G401 (cell line): ENCODE results near the gene HOXD12. TPM values are rescaled to one million over a fixed set of nuclear protein-coding genes. Genes with fewer than 3 reads are reported as not detected.
A peak's percentile ranks its signal among the peaks of the same experiment; 100 is the strongest.

Experiments used
- DNase-seq: peaks from one replicate; pipeline ENCODE4 v3.0.0-alpha.2; 2015; ENCODE audit warnings: low spot score
- in situ Hi-C: cut with HindIII; loops from 2 replicates; pipeline ENCODE4 v1.10.0; 2016; ENCODE audit warnings: low sequenced_read_pairs, mixed read lengths
- total RNA-seq: library from RNA; depleted of rRNA; stranded (reverse); fragments of >200 nt; shearing (Covaris generic); gene quantifications from 2 replicates; pipeline ENCODE4 v1.2.3, GENCODE V29; 2014

HOXD12 gene
- total RNA-seq, 1 experiment from 2014 or later: not detected

DNA sequence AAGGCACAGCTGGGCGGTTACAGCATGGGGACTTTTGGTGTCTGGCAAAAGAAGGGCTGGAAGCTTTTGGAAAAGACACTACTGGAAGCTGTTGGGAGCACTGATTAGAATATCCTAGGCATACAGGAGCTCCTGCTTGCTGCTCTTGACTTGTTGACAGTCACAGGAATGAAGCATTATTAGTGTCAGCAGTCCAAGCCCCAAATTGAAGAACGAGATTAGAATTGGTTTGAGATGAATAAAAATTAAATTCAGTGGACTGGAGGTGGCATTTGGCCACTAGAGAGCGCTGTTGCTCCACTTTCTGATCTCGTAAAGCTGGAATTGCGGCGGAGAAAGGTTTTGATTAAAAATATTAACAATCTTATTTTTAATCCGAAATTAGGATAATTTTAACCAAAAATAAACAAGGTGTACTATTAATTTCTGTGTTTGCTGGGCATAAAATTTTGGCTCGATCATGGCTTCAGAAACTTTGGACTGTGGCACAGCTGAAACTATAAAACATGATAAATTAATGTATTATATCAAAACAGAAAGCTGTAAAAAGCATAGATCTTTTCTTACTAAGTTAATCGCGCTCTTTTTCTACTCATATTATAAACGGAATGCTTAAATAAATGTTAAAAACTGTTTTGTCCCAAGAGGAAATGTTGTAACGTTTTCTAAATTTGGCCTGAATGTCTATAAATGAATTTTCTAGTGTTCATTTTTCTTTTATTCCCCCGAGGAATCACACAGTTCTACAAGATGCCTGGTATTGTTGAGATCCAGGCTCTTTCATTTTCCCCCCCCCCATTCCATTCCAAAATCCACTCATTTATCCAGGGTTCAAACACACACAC is 27.6 kb downstream of the HOXD12 start:
- in situ Hi-C loops: no loop called here
- peak; percentile 66 for DNase-seq

DNA sequence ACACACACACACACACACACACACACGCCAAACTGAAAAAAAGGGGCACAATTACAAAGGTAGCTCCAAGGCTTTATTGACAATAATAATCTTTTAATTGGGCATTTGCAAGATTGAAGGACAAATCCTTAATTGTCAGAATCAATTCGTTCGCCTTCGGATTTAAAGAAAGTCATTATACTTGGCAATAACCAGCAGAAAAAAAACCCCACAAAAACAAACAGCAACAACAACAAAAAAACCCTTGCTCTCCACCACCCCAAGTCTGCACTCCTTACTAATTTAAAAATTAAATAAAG is 28.1 kb downstream of the HOXD12 start:
- DNase-seq: no peak
- in situ Hi-C loops: no loop called here

DNA sequence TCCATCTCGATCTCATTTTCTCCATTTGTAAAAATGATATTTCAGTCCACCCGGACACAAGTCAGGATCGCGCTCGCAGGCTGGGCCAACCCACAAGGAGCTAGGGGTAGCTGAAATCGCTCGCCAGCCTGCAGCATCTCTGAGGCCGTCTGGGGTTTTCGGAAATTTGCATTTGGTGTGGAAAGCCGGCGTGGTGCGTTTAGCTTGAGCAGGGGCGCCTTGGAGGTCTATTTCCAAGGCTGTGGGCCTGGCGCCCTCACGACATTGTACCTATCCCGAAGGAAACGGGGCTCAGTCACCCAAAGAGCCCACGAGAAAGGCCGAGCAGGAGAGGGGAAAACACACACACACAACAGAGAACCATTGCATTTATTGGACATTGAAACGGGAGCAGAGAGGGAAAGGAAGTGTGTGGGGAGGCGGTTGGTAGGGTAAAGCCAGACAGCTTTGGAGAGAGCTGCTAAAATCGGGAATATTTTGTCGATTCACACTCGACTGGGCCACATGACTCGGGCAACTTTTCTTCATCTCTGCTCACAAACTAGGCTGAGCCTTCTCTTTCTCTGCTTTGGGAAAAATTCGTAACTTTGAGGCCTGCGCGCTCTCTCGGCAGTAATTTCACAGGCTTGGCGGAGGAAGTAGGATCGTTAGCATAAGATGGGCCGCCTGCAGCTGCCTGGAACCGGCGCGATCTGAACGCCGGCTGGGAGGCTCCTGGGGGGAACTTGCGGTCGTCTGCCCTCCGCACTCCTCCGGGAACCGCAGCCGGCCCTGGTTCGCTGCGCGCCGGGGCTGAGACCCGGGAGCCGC is 28.8 kb downstream of the HOXD12 start:
- in situ Hi-C loops: no loop called here
- DNase-seq: no peak

DNA sequence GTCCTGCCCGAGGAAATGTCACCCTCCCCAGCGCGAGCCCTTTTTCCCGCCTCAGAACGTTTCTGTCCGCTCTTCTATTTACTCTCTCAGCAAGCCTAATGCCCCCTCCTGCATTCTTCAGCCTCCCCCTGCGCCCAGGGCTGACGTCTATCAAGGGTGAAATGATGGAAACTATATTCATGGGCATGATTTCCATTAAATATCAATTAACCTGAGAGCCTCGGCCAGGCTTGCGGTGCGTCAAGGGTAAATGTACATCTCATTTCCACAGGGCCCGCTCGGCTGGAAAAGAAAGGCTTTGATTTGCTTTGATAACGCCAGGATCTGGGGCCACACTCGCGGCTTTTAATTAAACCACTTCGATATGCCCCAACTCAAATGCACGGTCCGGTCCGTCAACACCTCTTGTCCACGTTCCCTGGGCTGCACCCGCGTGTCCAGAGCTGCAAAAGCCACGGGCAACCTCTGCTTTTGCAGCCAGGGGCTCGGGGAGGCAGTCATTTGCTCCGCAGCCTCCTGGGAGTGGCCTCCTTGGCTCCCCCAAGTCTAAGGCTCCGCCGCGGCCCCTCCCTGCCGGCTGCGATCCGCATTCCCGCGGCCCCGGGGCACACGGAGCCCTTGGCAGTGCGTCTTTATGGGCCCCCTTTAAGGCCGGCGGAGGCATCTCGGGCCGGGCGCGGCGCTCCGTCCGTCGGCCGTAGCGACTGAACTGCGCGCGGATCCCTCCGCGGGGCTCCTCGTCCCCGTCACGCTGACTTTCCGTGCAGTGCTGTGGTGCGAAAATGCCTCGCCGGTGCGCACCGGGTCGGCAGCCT is 29.6 kb downstream of the HOXD12 start, which contains the start of gene HOXD8:
TSS of gene HOXD8 (plus strand) at position 724 of the 815 bp plus-strand sequence. CDS start 662 bp downstream, outside the sequence.
- DNase-seq: no peak
- in situ Hi-C loops: no loop called here

DNA sequence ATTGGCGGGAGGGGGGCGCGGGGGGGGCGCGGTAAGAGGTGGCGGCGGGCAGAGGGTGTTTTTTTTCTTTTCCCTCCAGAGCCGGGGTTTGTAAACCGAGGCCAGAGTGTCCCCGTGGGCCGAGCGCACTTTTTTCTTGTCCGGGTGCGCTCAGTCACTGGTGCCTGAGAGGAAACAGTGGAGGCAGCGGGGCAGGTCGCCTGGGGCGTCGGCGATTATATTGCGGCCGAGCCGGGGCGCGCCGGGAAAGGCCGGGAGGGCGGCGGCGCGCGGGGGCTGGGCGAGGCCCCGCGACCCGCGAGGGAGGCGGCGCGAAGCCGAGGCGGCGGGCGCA is 30.2 kb downstream of the HOXD12 start:
- no peak for DNase-seq
- in situ Hi-C loops: no loop called here

DNA sequence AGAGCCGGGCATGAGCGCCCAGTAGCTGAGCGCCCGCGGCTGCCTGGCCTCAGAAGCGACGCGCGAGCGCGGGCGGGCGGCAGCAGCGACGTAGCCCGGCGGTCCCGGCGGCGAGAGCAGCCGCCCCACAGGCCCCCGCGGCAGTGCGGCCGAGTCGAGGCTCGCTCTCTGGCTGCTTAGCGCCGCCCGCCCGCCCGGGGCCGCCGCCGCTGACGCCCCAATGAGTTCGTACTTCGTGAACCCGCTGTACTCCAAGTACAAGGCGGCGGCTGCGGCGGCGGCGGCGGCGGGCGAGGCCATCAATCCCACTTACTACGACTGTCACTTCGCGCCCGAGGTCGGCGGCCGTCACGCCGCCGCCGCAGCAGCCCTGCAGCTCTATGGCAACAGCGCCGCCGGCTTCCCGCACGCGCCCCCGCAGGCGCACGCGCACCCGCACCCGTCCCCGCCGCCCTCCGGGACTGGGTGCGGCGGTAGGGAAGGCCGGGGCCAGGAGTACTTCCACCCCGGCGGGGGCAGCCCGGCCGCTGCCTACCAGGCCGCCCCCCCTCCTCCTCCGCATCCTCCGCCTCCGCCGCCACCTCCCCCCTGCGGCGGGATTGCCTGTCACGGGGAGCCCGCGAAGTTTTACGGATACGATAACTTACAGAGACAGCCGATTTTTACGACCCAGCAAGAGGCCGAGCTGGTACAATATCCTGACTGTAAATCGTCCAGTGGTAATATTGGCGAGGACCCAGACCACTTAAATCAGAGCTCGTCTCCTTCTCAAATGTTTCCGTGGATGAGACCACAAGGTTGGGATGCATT is 30.8 kb downstream of the HOXD12 start:
- no peak for DNase-seq
- in situ Hi-C loops: no loop called here

DNA sequence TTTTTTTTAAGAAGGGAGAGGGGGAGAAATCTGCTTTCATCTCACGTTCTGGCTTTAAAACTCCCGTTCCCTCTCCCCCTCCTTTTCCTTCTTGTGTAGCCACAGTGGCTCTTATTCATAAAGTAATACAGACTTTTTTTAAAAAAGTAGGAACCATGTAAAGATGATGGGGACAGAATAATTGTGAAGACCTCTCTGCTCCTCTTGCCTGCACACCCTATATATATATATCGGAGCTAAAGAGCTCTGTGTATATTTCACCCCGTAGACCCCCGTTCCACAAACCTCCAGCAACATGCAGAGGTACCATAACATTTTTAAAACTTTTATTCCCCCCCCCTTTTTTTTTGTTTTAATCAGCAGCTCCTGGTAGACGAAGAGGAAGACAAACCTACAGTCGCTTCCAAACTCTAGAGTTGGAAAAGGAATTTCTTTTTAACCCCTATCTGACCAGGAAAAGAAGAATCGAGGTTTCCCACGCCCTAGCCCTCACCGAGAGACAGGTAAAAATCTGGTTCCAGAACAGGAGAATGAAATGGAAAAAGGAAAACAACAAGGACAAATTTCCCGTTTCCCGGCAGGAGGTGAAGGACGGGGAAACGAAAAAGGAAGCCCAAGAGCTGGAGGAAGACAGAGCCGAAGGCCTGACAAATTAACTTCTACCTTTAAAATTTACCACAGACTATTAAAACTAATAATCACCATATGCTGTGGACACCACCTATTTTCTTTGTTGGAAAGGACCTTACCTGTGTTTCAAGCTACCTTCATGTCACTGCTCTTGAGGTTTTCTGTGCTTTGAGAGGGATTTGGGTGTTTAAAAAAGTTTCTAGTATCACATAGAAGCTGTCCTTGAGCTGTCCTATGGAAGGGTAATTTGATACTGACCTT is 31.6 kb downstream of the HOXD12 start:
- in situ Hi-C loops: no loop called here
- no peak for DNase-seq

DNA sequence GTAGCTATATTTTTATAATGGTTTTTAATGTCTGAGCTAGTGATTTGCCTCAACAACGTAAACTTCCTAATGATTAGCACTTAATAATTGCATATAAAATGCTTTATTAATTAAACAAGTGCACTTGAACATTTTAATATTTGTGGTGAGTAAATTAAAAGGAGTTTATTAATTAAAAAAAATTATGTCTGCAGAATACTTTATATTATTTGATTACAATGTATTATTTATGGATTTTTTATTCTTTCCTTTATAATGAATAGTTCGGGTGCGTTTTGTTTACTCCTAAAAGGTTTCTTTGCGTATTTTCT is 32.2 kb downstream of the HOXD12 start:
- in situ Hi-C loops: no loop called here
- no peak for DNase-seq

DNA sequence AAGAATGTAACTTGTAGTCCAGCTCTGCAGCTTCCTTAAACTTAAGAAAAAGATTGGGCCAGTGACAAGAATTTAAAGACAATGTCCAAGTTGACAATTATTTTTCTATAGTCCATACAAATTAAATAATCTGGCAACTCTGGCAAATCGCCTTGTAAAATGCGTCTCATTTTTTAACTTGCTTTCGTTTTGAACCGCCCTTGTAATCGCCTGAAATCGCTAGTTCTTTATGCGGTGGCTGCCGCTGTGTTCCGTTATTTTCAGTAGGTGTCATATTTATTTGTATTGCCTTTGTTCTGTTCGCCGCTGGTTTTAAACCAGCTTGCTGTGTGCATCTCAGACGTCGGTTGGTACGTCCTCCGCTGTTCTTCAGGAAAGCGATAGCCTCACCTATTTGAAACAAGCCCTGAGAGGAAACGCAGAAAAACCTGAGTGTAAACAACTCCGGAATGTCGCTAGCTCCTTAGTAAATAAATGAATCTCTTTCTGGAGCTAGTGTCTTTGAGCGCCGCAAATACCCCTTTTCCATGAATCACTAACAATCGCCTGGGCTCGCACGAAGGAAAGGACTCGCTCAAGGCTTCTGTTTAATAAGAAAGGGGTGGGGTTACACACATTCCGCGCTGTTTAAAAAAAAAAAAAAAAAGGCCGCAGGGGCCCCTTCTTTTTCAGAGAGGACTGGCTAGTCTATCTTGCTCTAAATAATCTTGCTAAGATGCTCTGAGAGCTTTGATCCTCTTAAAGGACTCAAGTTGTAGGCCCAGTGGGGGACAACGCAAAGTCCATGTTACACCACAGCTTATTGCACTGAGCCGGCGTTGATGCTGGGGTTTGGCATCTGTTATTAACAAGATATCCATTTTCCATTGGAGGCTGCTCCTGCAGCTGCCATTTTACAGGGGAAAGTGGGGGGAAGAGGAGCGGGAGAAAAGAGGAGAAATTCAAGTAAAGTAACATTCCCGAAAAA is 32.9 kb downstream of the HOXD12 start:
- in situ Hi-C loops: no loop called here
- DNase-seq: no peak

DNA sequence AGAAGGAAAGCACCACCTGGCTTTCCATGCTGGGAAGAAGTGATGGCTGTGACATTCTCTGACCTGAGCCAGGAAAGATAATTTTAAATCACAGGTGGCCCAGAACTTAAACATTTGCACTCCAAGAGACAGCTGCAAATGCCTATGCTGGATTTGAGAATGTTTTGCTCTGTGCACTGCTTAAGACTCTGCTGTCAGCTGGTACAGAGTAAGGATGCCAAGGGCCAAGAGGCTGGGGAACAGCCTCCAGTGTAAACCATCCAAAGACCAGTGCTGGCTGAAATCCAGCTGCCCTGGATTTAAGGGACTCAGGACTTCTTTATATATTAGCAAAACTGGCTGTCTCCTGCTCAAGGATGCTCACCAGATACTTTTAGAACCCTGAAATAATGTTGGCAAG is 33.8 kb downstream of the HOXD12 start:
- DNase-seq: no peak
- in situ Hi-C loops: no loop called here

DNA sequence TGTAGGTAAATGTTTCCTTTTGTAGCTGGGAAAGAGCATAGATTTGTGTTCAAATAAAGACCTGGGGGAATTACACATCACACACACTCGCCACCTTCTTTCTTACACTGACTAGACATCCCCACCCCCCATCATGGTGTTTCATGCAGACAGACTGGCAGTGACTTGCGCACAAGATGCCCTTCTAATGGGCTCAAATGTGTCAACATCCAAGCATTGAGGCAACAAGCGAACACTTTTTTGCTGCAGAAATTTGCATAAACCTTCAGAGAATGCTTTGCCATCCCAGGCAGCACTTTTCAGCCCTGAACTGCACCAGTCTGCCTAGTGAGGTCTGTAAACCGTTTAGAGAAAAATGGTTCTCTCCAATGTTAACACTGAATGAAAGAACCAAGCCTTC is 34.4 kb downstream of the HOXD12 start:
- no peak for DNase-seq
- in situ Hi-C loops: no loop called here

DNA sequence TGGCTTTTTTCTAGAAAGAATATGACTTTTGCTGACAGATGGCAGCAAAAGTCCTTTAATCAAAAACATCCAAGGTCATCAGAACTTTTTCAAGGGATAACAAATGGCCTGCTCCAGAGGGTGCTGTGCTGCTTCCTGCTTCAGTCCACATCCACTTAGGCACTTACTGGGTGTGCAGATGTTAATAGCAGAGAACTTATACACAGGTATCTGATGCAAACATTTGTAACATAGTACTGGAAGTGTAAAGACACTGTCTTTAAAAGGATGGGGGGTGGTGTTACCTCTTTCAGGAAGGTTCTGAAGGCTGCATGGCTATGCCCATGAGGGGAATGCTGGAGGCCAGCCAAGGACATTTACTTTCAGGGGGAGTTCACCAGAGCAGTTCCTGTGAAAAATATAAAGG is 35.4 kb downstream of the HOXD12 start:
- DNase-seq: no peak
- in situ Hi-C loops: no loop called here

DNA sequence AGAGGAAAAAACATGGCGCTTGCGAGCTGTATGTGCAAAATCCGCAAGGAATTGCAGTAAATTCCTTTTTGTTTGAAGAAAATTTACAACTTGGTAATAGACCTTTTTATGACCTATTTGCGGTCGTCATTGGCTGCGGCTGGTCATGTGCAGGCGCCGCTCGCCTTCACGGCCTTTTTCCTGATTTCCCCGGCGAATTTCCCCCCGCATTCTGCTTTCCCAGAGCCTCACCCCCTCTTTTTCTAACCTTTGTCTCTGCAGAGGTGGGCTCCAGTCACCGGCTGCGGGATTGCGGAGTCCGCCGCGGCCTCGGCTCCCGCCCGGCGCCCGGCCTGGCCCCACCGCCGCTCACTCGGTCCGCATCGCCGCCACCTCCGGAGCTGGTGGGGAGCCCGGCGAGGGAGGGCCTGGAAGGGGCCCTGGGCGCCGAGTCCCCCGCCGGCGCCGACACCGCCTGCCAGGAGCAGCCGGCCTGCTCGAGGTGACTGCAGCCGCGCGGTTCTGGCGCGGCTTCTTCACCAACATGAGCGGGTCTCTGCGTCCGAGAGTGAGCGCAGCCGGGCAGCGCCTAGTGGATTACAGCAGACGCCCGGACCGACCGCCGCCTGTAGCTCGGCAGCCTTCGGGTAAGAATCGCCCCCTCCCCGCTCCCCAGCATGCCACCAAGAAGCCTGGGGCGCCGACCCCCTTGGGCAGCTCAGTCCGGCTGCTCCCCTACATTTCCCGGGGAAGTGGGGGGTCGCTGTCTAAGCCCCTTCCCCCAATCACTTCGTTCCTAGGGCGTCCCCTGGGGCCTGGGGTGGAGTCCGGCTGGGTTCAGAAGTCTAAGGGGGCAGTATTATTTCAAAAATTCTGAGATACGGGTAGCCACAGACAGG is 37.0 kb downstream of the HOXD12 start:
- in situ Hi-C loops: no loop called here

DNA sequence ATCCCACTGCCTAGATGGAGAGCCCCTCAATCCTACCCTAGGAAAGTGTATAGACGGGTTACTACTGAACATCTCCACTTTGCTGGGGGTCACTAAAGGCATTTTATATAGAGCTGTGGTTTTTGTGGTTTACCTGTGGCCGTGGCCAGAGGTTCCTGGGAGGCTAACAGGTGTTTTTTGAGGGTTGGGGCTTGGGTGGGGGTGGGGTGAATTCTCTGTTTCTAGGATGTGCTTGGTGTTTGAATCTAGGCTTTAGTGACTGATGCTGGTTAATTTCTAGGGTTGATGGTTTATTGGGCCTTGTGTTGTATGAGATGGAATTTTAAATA is 37.6 kb downstream of the HOXD12 start:
- DNase-seq: no peak
- in situ Hi-C loops: no loop called here

More for the DNA sequence above, 37.0 kb downstream of the HOXD12 start:
- no peak for DNase-seq

DNA sequence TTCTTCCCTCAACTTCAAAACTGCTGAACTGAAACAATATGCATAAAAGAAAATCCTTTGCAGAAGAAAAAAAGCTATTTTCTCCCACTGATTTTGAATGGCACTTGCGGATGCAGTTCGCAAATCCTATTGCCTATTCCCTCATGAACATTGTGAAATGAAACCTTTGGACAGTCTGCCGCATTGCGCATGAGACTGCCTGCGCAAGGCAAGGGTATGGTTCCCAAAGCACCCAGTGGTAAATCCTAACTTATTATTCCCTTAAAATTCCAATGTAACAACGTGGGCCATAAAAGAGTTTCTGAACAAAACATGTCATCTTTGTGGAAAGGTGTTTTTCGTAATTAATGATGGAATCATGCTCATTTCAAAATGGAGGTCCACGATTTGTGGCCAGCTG is 38.3 kb downstream of the HOXD12 start:
- in situ Hi-C loops: no loop called here
- DNase-seq: no peak

DNA sequence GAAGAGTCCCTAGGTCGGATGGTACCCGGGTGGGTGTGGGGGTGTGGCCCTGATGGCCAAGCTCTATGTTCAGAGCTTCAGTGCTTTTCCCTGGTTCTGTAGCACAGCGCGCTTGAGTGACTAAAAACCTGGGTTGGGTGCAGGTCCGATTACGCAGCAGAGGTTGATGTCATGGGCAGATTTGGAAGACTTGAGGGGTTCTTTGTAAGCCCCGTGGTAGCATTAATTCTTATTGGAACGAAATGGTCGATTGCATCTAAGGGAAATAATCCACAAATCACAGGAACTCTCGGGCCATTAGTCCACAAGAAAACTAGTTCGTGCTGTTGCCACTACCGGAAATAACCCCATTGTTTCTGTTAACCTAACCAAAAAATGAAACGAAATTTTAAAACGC is 38.9 kb downstream of the HOXD12 start:
- DNase-seq: no peak
- in situ Hi-C loops: no loop called here
